ENCODE measurements around the gene COL16A1. TPM values are rescaled to one million over a fixed set of nuclear protein-coding genes. Genes with fewer than 3 reads are reported as not detected.
"Not testable (repeated sequence)": the region's sequence is repeated elsewhere in the genome, so short reads cannot be mapped to it uniquely, and the experiment has no call there.

COL16A1 gene
- total RNA-seq, 2 experiments from 2014 or later = not detected

GRCh38 chr1:31708324-31708723, 4.5 kb upstream of the COL16A1 start:
- no peak overlapping the region for H3K27ac Mint-ChIP-seq
- no peak overlapping the region for H3K4me3 Mint-ChIP-seq
- H3K27me3 Mint-ChIP-seq = peaks cover 61% of the 10 kb centered on the region
- no peaks in the 10 kb centered on the region for H3K9me3 Mint-ChIP-seq (ENCODE audit: low read depth)
- no peak for ATAC-seq
- H3K4me1 Mint-ChIP-seq = peaks cover 40% of the 10 kb centered on the region
- DNase-seq = no peak
- CTCF ChIA-PET = interaction anchor here (1.6 to 2.6 kb wide), 3 partner anchors 9 to 81 kb away, joined by 3 to 11 read pairs (median 5); no protein-coding TSS in a partner anchor
- no peaks in the 10 kb centered on the region for H3K36me3 Mint-ChIP-seq

- Mint-ChIP-seq H3K4me3 (no peak overlapping the region), H3K9me3 (ENCODE audit: low read depth) (no peaks in the 10 kb centered on the region)
- DNase-seq = peak; percentile 49
Measured at GRCh38 chr1:31707711-31708110, 3.9 kb upstream of the COL16A1 start.

GRCh38 chr1:31707059-31707600, 3.3 kb upstream of the COL16A1 start:
- not testable (repeated sequence) for H3K4me3 Mint-ChIP-seq; H3K36me3 Mint-ChIP-seq; ATAC-seq; H3K27ac Mint-ChIP-seq; DNase-seq; H3K9me3 Mint-ChIP-seq (ENCODE audit: low read depth)
- peaks cover 42% of the 10 kb centered on the region for H3K4me1 Mint-ChIP-seq
- CTCF ChIA-PET = interaction anchor here (0.8 to 8.4 kb wide), 4 partner anchors 9 to 82 kb away, joined by 3 to 43 read pairs (median 8); no protein-coding TSS in a partner anchor
- H3K27me3 Mint-ChIP-seq = peaks cover 55% of the 10 kb centered on the region

More at GRCh38 chr1:31707711-31708110, 3.9 kb upstream of the COL16A1 start:
- H3K4me1 Mint-ChIP-seq = peaks cover 40% of the 10 kb centered on the region
- ATAC-seq = no peak
- H3K27me3 Mint-ChIP-seq = peaks cover 61% of the 10 kb centered on the region
- H3K36me3 Mint-ChIP-seq = no peaks in the 10 kb centered on the region
- CTCF ChIA-PET = interaction anchor here (0.8 to 2.6 kb wide), 3 partner anchors 9 to 81 kb away, joined by 3 to 11 read pairs (median 5); no protein-coding TSS in a partner anchor
- no peak overlapping the region for H3K27ac Mint-ChIP-seq

GRCh38 chr1:31706384-31707058, 2.7 kb upstream of the COL16A1 start:
- Mint-ChIP-seq H3K4me3 (no peak overlapping the region), H3K27me3 (peaks cover 52% of the 10 kb centered on the region), H3K27ac (no peak overlapping the region), H3K36me3 (no peaks in the 10 kb centered on the region), H3K4me1 (peaks cover 42% of the 10 kb centered on the region), H3K9me3 (ENCODE audit: low read depth) (no peaks in the 10 kb centered on the region)
- CTCF ChIA-PET = interaction anchor here (0.8 to 8.4 kb wide), 2 partner anchors 9 to 35 kb away, joined by 3 to 43 read pairs; no protein-coding TSS in a partner anchor
- DNase-seq (no peak), ATAC-seq (no peak)

GRCh38 chr1:31705080-31705866, 1.5 kb upstream of the COL16A1 start:
- peaks cover 44% of the 10 kb centered on the region for H3K27me3 Mint-ChIP-seq
- no peaks in the 10 kb centered on the region for H3K9me3 Mint-ChIP-seq (ENCODE audit: low read depth)
- H3K4me3 Mint-ChIP-seq = peak overlapping the region; percentile 31
- H3K36me3 Mint-ChIP-seq = no peaks in the 10 kb centered on the region
- peak overlapping the region; percentile 61 for H3K27ac Mint-ChIP-seq
- ATAC-seq (peak; percentile 87), DNase-seq (peak; percentile 92)
- CTCF ChIA-PET = interaction anchor here (0.7 to 8.4 kb wide), 13 partner anchors 11 to 260 kb away, joined by 3 to 43 read pairs (median 6); partner anchors contain the start of genes ADGRB2 and PEF1
- H3K4me1 Mint-ChIP-seq = peaks cover 51% of the 10 kb centered on the region

- H3K27me3 Mint-ChIP-seq = peaks cover 41% of the 10 kb centered on the region
- DNase-seq = peak; percentile 44
- CTCF ChIA-PET = interaction anchor here (0.8 to 8.4 kb wide), 11 partner anchors 11 to 85 kb away, joined by 3 to 43 read pairs (median 8); partner anchors contain the start of genes ADGRB2 and PEF1
- peak; percentile 15 for ATAC-seq
- H3K4me1 Mint-ChIP-seq = peaks cover 58% of the 10 kb centered on the region
- peak overlapping the region; percentile 61 for H3K27ac Mint-ChIP-seq
- H3K9me3 Mint-ChIP-seq (ENCODE audit: low read depth) = no peaks in the 10 kb centered on the region
- H3K36me3 Mint-ChIP-seq = no peaks in the 10 kb centered on the region
- peak overlapping the region; percentile 31 for H3K4me3 Mint-ChIP-seq
Measured at GRCh38 chr1:31704271-31705079, 658 bp upstream of the COL16A1 start.

GRCh38 chr1:31702836-31703404, 897 bp downstream of the COL16A1 start:
- H3K9me3 Mint-ChIP-seq (ENCODE audit: low read depth) = no peaks in the 10 kb centered on the region
- no peak overlapping the region for H3K4me3 Mint-ChIP-seq
- H3K27me3 Mint-ChIP-seq = peaks cover 28% of the 10 kb centered on the region
- CTCF ChIA-PET = interaction anchor here (2.1 to 8.4 kb wide), 3 partner anchors 13 to 42 kb away, joined by 8 to 43 read pairs (median 16); no protein-coding TSS in a partner anchor
- DNase-seq (no peak), ATAC-seq (no peak)
- peaks cover 54% of the 10 kb centered on the region for H3K4me1 Mint-ChIP-seq
- no peaks in the 10 kb centered on the region for H3K36me3 Mint-ChIP-seq
- H3K27ac Mint-ChIP-seq = no peak overlapping the region

GRCh38 chr1:31701091-31701736, 2.6 kb downstream of the COL16A1 start:
- Mint-ChIP-seq H3K27me3 (peaks cover 21% of the 10 kb centered on the region), H3K27ac (no peak overlapping the region), H3K4me1 (peaks cover 43% of the 10 kb centered on the region), H3K9me3 (ENCODE audit: low read depth) (no peaks in the 10 kb centered on the region), H3K36me3 (no peaks in the 10 kb centered on the region), H3K4me3 (no peak overlapping the region)
- DNase-seq (peak; percentile 50), ATAC-seq (no peak)
- CTCF ChIA-PET = interaction anchor here (0.7 to 8.4 kb wide), 6 partner anchors 9 to 88 kb away, joined by 3 to 43 read pairs (median 4); no protein-coding TSS in a partner anchor

GRCh38 chr1:31700468-31701090, 3.2 kb downstream of the COL16A1 start:
- DNase-seq = no peak
- Mint-ChIP-seq H3K4me1 (peaks cover 36% of the 10 kb centered on the region), H3K27me3 (peaks cover 16% of the 10 kb centered on the region), H3K27ac (no peak overlapping the region), H3K4me3 (no peak overlapping the region), H3K9me3 (ENCODE audit: low read depth) (no peaks in the 10 kb centered on the region), H3K36me3 (no peaks in the 10 kb centered on the region)
- no peak for ATAC-seq
- CTCF ChIA-PET = interaction anchor here (0.7 to 8.4 kb wide), 4 partner anchors 9 to 65 kb away, joined by 3 to 43 read pairs (median 6); no protein-coding TSS in a partner anchor

- Mint-ChIP-seq H3K27ac (peak overlapping the region; percentile 9), H3K4me1 (peaks cover 25% of the 10 kb centered on the region), H3K4me3 (no peak overlapping the region), H3K27me3 (peaks cover 10% of the 10 kb centered on the region), H3K9me3 (ENCODE audit: low read depth) (no peaks in the 10 kb centered on the region), H3K36me3 (no peaks in the 10 kb centered on the region)
- ATAC-seq (peak; percentile 69), DNase-seq (peak; percentile 80)
- CTCF ChIA-PET = interaction anchor here (1.7 to 8.4 kb wide), 2 partner anchors 17 to 46 kb away, joined by 4 to 43 read pairs; no protein-coding TSS in a partner anchor
Measured at GRCh38 chr1:31699341-31699891, 4.4 kb downstream of the COL16A1 start.

GRCh38 chr1:31697369-31697984, 6.3 kb downstream of the COL16A1 start:
- no peak for ATAC-seq
- Mint-ChIP-seq H3K4me1 (peaks cover 24% of the 10 kb centered on the region), H3K4me3 (no peak overlapping the region), H3K9me3 (ENCODE audit: low read depth) (no peaks in the 10 kb centered on the region), H3K36me3 (no peaks in the 10 kb centered on the region), H3K27ac (no peak overlapping the region), H3K27me3 (no peaks in the 10 kb centered on the region)
- CTCF ChIA-PET = interaction anchor here (1.4 to 1.5 kb wide), 2 partner anchors 12 to 17 kb away, joined by 4 to 6 read pairs; no protein-coding TSS in a partner anchor
- no peak for DNase-seq
